NCI-H2107 treated with DMSO at 0.1 percent for 48 hours (cell line): ENCODE data around the gene ILKAP.

Experiments used
- DNase-seq: peaks from one replicate; lab custom pipeline; 2025; ENCODE audit not compliant: unreplicated experiment; lab: John Stamatoyannopoulos, UW

Gene ILKAP

GRCh38 chr2:238166391-238167343 is 36.8 kb downstream of the ILKAP start:
- DNase-seq, result no peak

DNA sequence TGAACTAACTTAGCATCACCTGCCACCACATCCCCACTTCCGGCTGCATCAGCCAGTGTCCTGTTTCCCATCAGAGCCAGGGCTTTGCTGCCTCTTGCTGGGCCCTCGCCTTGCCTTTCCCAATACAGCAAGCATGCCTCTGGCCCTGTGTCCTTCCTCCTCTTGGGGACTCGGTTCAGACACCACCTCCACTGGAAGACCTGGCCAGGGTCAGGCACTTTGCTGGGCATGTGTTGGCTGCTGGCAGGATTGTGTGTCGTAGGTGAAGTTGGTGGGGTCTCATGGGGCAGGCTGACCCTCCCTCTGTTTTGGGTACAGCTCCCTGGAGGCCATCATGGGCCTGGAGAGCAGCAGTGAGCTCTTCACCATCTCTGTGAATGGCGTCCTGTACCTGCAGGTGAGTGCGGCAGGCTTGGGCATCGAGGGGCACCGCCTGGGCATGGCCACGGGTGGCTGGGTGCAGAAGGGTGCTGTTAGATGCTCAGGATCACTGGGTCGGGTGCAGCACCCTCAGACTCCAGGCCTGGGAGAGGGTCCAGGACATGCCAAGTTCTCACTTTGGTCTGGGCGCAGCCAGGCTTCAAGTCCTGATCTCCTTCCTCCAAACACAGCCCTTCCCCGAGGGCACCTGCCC is 38.1 kb downstream of the ILKAP start:
- DNase-seq, result no peak

GRCh38 chr2:238164906-238165287 is 38.6 kb downstream of the ILKAP start:
- DNase-seq, result no peak

GRCh38 chr2:238163481-238164198 is 39.9 kb downstream of the ILKAP start:
- no peak for DNase-seq

- DNase-seq, result no peak
Measured at GRCh38 chr2:238162846-238163441, 40.6 kb downstream of the ILKAP start.

- no peak for DNase-seq
Measured at GRCh38 chr2:238162251-238162845, 41.1 kb downstream of the ILKAP start.

GRCh38 chr2:238161291-238162051 is 42.0 kb downstream of the ILKAP start:
- DNase-seq, result no peak

DNA sequence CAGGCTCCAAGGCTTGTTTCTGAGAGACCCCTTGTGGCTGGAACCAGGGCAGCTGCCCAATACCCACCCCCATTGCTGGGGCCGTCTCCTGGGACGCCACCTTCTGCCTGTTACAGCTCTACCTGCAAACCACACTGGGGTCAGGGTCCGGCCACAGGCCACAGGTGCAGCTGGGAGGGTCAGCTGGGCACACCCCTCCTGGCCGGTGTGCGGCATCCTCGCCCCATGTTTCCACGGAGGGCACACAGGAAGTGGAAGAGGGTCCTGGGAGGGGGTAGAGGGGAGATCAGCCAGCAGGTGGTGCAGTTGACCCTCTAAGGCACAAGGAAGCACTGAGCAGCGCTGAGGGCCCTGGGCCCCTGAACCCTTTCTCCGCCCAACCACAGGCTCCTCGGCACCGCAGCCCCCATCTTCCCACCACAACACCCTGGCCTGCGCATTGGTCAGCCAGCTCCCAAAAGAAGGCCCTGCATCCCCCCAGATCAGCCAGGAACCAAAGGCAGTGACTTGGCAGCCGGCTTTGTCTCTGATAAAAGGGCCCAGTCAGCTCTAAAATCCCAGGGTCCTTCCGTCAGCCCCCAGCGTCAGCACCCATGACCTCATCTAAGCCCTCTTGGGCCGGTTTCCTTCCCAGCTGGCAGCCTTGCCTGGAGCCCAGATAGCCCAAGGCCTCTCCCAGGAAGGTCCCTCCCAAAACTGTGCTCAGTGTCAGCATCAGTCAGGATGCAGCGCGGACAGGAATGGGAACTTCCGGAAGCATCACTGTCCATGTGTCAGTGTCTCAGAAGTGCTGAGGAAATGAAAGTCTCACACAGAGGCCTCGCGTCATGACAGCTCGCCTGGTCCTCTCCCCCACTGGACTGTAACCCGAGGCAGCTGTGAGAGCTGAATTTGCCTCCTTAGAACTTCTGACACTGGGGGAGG is 43.0 kb downstream of the ILKAP start:
- no peak for DNase-seq

DNA sequence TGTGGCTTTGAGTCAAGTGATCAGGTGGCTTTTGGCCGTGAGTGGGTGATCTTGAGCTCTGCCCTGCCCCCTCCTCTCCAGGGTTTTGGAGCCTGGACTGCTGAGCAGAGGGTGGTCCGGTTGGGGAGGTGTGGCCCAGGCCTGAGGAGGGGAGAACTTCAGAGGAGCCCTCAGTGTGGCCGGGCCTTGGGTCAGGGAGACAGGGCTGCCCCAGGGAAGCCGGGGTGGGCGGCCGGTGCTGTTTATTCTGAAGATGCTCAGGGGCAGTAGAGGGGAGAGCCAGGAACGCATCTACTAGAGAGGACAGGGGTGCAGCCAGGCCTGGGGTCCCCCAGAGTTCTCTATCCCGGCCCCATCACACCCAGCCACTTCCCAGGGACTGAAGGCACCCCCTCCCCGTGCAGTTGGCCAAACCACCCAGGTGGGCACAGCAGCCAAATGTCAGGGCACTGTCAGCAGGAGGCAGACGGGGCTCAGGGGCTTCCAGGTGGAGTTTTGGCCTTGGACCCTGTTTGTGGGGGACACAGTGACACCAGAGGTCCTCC is 43.8 kb downstream of the ILKAP start:
- DNase-seq, result no peak

GRCh38 chr2:238159071-238159539 is 44.4 kb downstream of the ILKAP start:
- no peak for DNase-seq

GRCh38 chr2:238158509-238159070 is 44.9 kb downstream of the ILKAP start, which contains the start of gene ERFE:
Gene ERFE (plus strand): TSS chr2:238158970. CDS start chr2:238159008, 38 bp downstream.
- DNase-seq, result no peak

DNA sequence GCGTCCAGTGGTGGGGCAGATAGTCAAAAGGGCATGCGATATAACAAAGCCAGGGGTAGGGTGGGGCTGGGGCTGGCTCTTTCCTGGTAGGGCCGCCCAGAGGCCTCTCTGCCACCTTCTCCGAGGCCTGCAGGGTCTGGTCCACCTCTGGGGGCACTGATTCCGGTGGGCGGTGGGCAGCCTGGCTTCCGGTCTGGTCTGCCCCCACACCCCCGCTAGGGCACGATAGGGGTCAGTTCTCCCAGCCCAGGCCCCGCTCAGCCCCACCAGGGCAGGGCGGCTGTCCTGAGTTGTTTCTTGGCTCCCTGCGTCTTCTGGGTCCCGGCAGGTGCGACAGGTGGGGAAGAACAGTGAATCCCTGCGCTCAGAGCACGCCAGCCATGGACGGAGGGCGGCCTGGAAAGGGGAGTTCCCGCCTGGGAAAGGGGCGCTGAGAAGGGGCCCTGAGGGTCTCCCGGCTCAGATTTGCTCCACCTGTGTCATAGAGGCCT is 45.4 kb downstream of the ILKAP start:
- DNase-seq, result no peak

DNA sequence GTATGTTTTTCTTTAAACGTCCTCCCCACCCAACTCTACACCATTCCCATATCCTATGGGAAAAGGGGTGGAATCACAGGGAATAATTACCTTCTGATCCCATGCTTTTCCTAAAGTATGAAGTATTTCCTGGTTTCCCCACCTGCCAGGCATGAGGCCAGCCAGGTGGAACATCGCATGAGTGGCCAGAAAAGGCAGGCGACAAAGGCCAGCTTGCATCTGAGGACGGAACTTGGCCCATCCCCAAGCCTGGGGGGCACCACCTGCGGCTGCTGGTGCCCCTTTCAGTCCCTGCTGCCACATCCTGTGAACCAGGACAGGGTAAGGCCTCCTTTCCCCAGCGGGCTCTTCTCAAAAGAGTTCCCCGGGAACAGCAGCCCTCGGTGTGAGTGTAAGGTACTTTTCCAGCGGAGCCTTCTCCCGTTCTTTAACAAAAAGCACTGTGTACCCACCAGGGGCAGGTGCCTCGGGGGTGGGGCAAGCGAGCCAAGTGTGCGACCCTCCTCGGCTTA is 45.9 kb downstream of the ILKAP start:
- no peak for DNase-seq

DNA sequence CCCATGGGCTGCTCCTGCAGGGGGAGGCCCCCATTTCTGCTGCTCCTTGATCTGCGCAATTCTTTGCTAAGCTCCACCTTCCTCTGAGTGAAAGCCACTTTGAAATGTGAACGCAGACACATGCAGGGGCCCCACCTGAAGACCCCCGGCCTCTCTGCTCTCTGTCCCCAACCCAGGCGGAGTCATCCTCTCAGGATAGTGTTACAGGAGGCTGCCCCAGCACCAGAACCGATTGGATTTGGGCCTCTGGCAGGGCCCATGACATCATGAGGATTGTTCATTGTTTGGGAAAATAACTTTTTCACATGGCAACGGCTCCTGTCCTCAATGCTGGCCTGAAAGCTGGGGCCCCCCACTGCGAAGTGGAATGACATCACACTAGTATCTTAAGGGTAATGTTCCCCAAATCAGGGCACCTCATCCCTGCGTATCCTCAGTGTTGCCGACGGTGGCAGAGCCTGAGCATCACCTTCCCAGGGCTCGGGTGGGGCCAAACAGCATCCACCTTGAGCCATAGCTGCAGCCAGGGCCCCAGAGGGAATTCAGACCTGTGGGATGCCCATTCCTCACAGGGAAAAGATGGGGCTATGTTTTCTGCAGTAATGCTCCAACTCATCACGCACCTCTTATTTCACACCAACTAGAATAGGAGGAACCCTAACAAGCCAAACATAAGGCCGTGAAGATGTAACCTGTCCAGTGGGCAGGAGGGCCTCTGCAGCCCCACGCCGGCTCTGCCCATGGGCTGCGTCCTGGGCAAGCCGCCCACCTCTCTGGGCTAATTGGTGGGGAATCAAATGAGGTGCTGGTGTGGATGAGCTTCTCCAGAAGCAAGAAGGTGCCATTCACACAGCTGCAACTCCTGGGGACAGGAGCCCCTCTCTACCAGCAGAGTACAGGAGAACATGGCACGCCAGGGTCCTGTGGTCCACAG is 47.5 kb downstream of the ILKAP start:
- DNase-seq, result no peak

GRCh38 chr2:238155051-238155760 is 48.3 kb downstream of the ILKAP start:
- no peak for DNase-seq

DNA sequence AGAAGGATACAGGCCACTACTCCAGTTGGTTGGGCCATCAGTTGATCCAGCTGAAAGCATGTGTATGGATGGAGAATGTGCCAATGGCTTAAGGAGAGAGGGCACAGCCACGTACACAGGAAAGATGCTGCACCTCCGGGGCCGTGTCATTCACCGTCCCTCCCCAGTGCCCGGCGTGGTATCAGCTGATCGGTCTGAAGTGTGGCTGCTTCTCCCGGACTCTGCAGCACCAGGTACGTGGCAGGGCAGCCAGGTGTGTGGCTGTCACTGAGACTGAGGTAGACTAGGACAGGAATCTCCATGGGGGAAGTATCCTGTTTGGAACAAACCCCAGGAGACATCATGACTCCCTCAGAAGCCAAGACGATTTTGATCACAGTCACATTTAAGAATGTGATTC is 48.9 kb downstream of the ILKAP start:
- DNase-seq, result no peak
